ENCODE results near the gene PIK3AP1.
A peak's percentile ranks its signal among the peaks of the same experiment; 100 is the strongest.

The PIK3AP1 gene

GRCh38 chr10:96673318-96674099, 46.8 kb downstream of the PIK3AP1 start:
- DNase-seq (ENCODE audit: low read depth in 1 of 2, low spot score in 1 of 2), result peak; percentile 49 to 94
- Histone ChIP-seq H3K27me3 (ENCODE audit: insufficient read depth, poor library complexity, severe bottlenecking) (no peaks in the 10 kb centered on the region), H3K4me3 (replicated peaks; ENCODE audit: insufficient read depth, low read length) (peak overlapping the region; percentile 20), H3K27ac (replicated peaks) (peak overlapping the region; percentile 74)
- TF ChIP-seq SPI1 (IDR thresholded peaks at IDR 0.05; ENCODE audit: borderline replicate concordance, low read depth) (peak; percentile 94), POLR2AphosphoS5 (IDR thresholded peaks at IDR 0.05; ENCODE audit: low read depth) (no peak)

GRCh38 chr10:96672481-96673175, 47.7 kb downstream of the PIK3AP1 start:
- Histone ChIP-seq H3K4me3 (replicated peaks; ENCODE audit: insufficient read depth, low read length) (no peak overlapping the region), H3K27me3 (ENCODE audit: insufficient read depth, poor library complexity, severe bottlenecking) (no peaks in the 10 kb centered on the region), H3K27ac (replicated peaks) (peak overlapping the region; percentile 74)
- DNase-seq (ENCODE audit: low read depth in 1 of 2, low spot score in 1 of 2), result no peak
- TF ChIP-seq POLR2AphosphoS5 (IDR thresholded peaks at IDR 0.05; ENCODE audit: low read depth) (no peak), GABPA (IDR thresholded peaks at IDR 0.05; ENCODE audit: low read depth) (no peak), CTCF (IDR thresholded peaks at IDR 0.05; ENCODE audit: insufficient read depth, low read length) (no peak), SPI1 (IDR thresholded peaks at IDR 0.05; ENCODE audit: borderline replicate concordance, low read depth) (no peak), REST (IDR thresholded peaks at IDR 0.05; ENCODE audit: insufficient replicate concordance, low read depth) (no peak)

GRCh38 chr10:96671211-96671890, 49.0 kb downstream of the PIK3AP1 start:
- H3K27me3 ChIP-seq (ENCODE audit: insufficient read depth, poor library complexity, severe bottlenecking), result no peaks in the 10 kb centered on the region
- no peak overlapping the region for H3K4me3 ChIP-seq (replicated peaks; ENCODE audit: insufficient read depth, low read length)
- H3K27ac ChIP-seq (replicated peaks), result no peak overlapping the region; the same call in 1 of the 2 replicates
- DNase-seq (ENCODE audit: low read depth in 1 of 2, low spot score in 1 of 2), result no peak
- TF ChIP-seq GABPA (IDR thresholded peaks at IDR 0.05; ENCODE audit: low read depth) (no peak), REST (IDR thresholded peaks at IDR 0.05; ENCODE audit: insufficient replicate concordance, low read depth) (no peak), POLR2AphosphoS5 (IDR thresholded peaks at IDR 0.05; ENCODE audit: low read depth) (no peak), SPI1 (IDR thresholded peaks at IDR 0.05; ENCODE audit: borderline replicate concordance, low read depth) (no peak), CTCF (IDR thresholded peaks at IDR 0.05; ENCODE audit: insufficient read depth, low read length) (no peak)

- Histone ChIP-seq H3K27me3 (ENCODE audit: insufficient read depth, poor library complexity, severe bottlenecking) (no peaks in the 10 kb centered on the region), H3K27ac (replicated peaks) (no peak overlapping the region; the same call in 1 of the 2 replicates), H3K4me3 (replicated peaks; ENCODE audit: insufficient read depth, low read length) (no peak overlapping the region)
- TF ChIP-seq POLR2AphosphoS5 (IDR thresholded peaks at IDR 0.05; ENCODE audit: low read depth), result no peak
- no peak for TF ChIP-seq SPI1 (IDR thresholded peaks at IDR 0.05; ENCODE audit: borderline replicate concordance, low read depth)
- TF ChIP-seq REST (IDR thresholded peaks at IDR 0.05; ENCODE audit: insufficient replicate concordance, low read depth), result no peak
- no peak for TF ChIP-seq CTCF (IDR thresholded peaks at IDR 0.05; ENCODE audit: insufficient read depth, low read length)
- no peak for TF ChIP-seq GABPA (IDR thresholded peaks at IDR 0.05; ENCODE audit: low read depth)
- DNase-seq (ENCODE audit: low read depth in 1 of 2, low spot score in 1 of 2), result no peak
These were observed 49.5 kb downstream of the PIK3AP1 start for GRCh38 chr10:96670786-96671185.
